ENCODE data around the gene MACROD1. TPM values are rescaled to one million over a fixed set of nuclear protein-coding genes. Genes with fewer than 3 reads are reported as not detected.

The MACROD1 gene
- total and polyA plus RNA-seq, 2 of the 13 experiments (the other 11 are each of a cell fraction or from before 2014, with no cell fraction given) = 23.1 to 34.5 TPM

GRCh38 chr11:63993993-63994392 lies 171.9 kb downstream of the MACROD1 start:
- POLR2A ChIA-PET = no interaction called here
- no peak for FAIRE-seq
- no peak for ATAC-seq
- H3K4me1 ChIP-seq (ENCODE audit: insufficient read depth, low read length) = no peaks in the 10 kb centered on the region
- H3K4me3 ChIP-seq (replicated peaks in 1 of 3; ENCODE audit: insufficient read depth in 1 of 3, low read depth in 2 of 3, low read length in 3 of 3) = no peak overlapping the region
- no peaks in the 10 kb centered on the region for H3K27me3 ChIP-seq (ENCODE audit: control insufficient read depth in 1 of 2, insufficient read depth in 2 of 2, low read length in 2 of 2)
- no peak overlapping the region for H3K9ac ChIP-seq (ENCODE audit: insufficient read depth, low read depth, low read length)
- H2AFZ ChIP-seq (ENCODE audit: low read length) = no peak overlapping the region
- H3K79me2 ChIP-seq (ENCODE audit: insufficient read depth, low read length) = peaks cover 3% of the 10 kb centered on the region
- in situ Hi-C loops (cut with HindIII; ENCODE audit: extremely low pct_ligation_motif_present, low pct_unique_long_range_greater_than_20kb) = no loop called here
- 94% methylated on average over 6 of the region's 6 CpGs for WGBS (ENCODE audit: low lambda C conversion rate)
- no TSS peak for BruUV-seq (replicated peaks)
- TF ChIP-seq MNT (IDR thresholded peaks at IDR 0.05) (peak; percentile 26; the same call in 1 of the 2 replicates), MIER3 (CRISPR knock-in tag; IDR thresholded peaks at IDR 0.05; ENCODE audit: borderline replicate concordance) (no peak)
- DNase-seq (ENCODE audit: low spot score) = no peak
- peaks cover 16 to 52% of the 10 kb centered on the region in 2 experiments; a peak in 4 of 5 replicates for H3K36me3 ChIP-seq (replicated peaks in 1 of 2; ENCODE audit: control insufficient read depth in 1 of 2, insufficient read depth in 2 of 2, low read length in 2 of 2)
- H3K4me2 ChIP-seq (ENCODE audit: low read depth, low read length) = no peak overlapping the region
- no peaks in the 10 kb centered on the region for H3K9me3 ChIP-seq (ENCODE audit: low read length)
- intact Hi-C loops (cut with micrococcal nuclease; ENCODE audit: unreplicated experiment) = no loop called here
- CTCF ChIA-PET (ENCODE audit: low intra/inter-chr PET ratio, low total read pairs) = no interaction called here
- no peak overlapping the region for H3K27ac ChIP-seq (ENCODE audit: extremely low read length, insufficient read depth, low read length)
- no peaks in the 10 kb centered on the region; the same call in 1 of the 2 replicates for H4K20me1 ChIP-seq (ENCODE audit: insufficient read depth, low read length)

- intact Hi-C loops (cut with micrococcal nuclease; ENCODE audit: unreplicated experiment) = no loop called here
- H3K4me1 ChIP-seq (ENCODE audit: insufficient read depth, low read length) = peaks cover 5% of the 10 kb centered on the region
- ChIA-PET CTCF (ENCODE audit: low intra/inter-chr PET ratio, low total read pairs) (no interaction called here), POLR2A (no interaction called here)
- peaks cover 16 to 58% of the 10 kb centered on the region in 2 experiments; a peak in 4 of 5 replicates for H3K36me3 ChIP-seq (replicated peaks in 1 of 2; ENCODE audit: control insufficient read depth in 1 of 2, insufficient read depth in 2 of 2, low read length in 2 of 2)
- no peak overlapping the region for H2AFZ ChIP-seq (ENCODE audit: low read length)
- H4K20me1 ChIP-seq (ENCODE audit: insufficient read depth, low read length) = no peaks in the 10 kb centered on the region; the same call in 1 of the 2 replicates
- no peak for FAIRE-seq
- no peak overlapping the region for H3K27ac ChIP-seq (ENCODE audit: extremely low read length, insufficient read depth, low read length)
- 94% methylated on average over 5 of the region's 5 CpGs for WGBS (ENCODE audit: low lambda C conversion rate)
- no peak for DNase-seq (ENCODE audit: low spot score)
- no TSS peak for BruUV-seq (replicated peaks)
- in situ Hi-C loops (cut with HindIII; ENCODE audit: extremely low pct_ligation_motif_present, low pct_unique_long_range_greater_than_20kb) = no loop called here
- H3K9me3 ChIP-seq (ENCODE audit: low read length) = no peaks in the 10 kb centered on the region
- H3K27me3 ChIP-seq (ENCODE audit: control insufficient read depth in 1 of 2, insufficient read depth in 2 of 2, low read length in 2 of 2) = no peaks in the 10 kb centered on the region
- H3K79me2 ChIP-seq (ENCODE audit: insufficient read depth, low read length) = peaks cover 9% of the 10 kb centered on the region
- ATAC-seq = no peak
- no peak overlapping the region for H3K4me2 ChIP-seq (ENCODE audit: low read depth, low read length)
- no peak overlapping the region for H3K4me3 ChIP-seq (replicated peaks in 1 of 3; ENCODE audit: insufficient read depth in 1 of 3, low read depth in 2 of 3, low read length in 3 of 3)
- no peak overlapping the region for H3K9ac ChIP-seq (ENCODE audit: insufficient read depth, low read depth, low read length)
- no peak for TF ChIP-seq FOXO1 (CRISPR knock-in tag; IDR thresholded peaks at IDR 0.05)
- no peak for TF ChIP-seq CEBPZ (IDR thresholded peaks at IDR 0.05; ENCODE audit: low read length)
- no peak for TF ChIP-seq ARHGAP35 (CRISPR knock-in tag; IDR thresholded peaks at IDR 0.05; ENCODE audit: borderline replicate concordance)
- TF ChIP-seq CBX1 (IDR thresholded peaks at IDR 0.05; ENCODE audit: low read depth) = no peak
- no peak for TF ChIP-seq ZNF678 (CRISPR knock-in tag; IDR thresholded peaks at IDR 0.05)
- no peak for TF ChIP-seq ATF7 (IDR thresholded peaks at IDR 0.05)
- no peak for TF ChIP-seq ATF7 (CRISPR knock-in tag; IDR thresholded peaks at IDR 0.05)
- no peak for TF ChIP-seq KLF9 (CRISPR knock-in tag; IDR thresholded peaks at IDR 0.05; ENCODE audit: low read depth)
- TF ChIP-seq ZNF354B (CRISPR knock-in tag; IDR thresholded peaks at IDR 0.05) = no peak
- no peak for TF ChIP-seq ZNF333 (CRISPR knock-in tag; IDR thresholded peaks at IDR 0.05; ENCODE audit: borderline replicate concordance)
- TF ChIP-seq NR0B2 (CRISPR knock-in tag; IDR thresholded peaks at IDR 0.05) = no peak
- TF ChIP-seq ZNF878 (CRISPR knock-in tag; IDR thresholded peaks at IDR 0.05) = no peak
- TF ChIP-seq ZNF143 (CRISPR knock-in tag; IDR thresholded peaks at IDR 0.05) = no peak
- TF ChIP-seq SAFB2 (CRISPR knock-in tag; IDR thresholded peaks at IDR 0.05; ENCODE audit: borderline replicate concordance, low read depth) = no peak
Observed at GRCh38 chr11:63993100-63993499, 172.8 kb downstream of the MACROD1 start.

Data from HepG2 (cell line).